Neural cell (in vitro differentiated cells): ENCODE results near the gene CERS3.

ENCODE experiments used
- CTCF ChIP-seq: fragments of 450-650 bp; IDR thresholded peaks from 2 replicates; pipeline ENCODE4 v1.5.1; 2014; ENCODE audit warnings: antibody characterized with exemption, mild to moderate bottlenecking, moderate library complexity; ENCODE audit not compliant: poor library complexity, severe bottlenecking
- EZH2 ChIP-seq: fragments of 200-600, 300-800 bp; shearing (Covaris generic), sonication (generic); IDR thresholded peaks from 2 replicates; pipeline ENCODE4 v1.6.1; 2014; ENCODE audit warnings: antibody characterized with exemption, low read length, borderline replicate concordance, mild to moderate bottlenecking; ENCODE audit not compliant: insufficient read depth, poor library complexity, severe bottlenecking
- MXI1 ChIP-seq: fragments of 450-650 bp; conservative IDR thresholded peaks from 2 replicates; pipeline ENCODE4 v1.6.1; 2014; ENCODE audit warnings: antibody characterized with exemption, mild to moderate bottlenecking; ENCODE audit not compliant: poor library complexity, severe bottlenecking
- POLR2AphosphoS5 ChIP-seq: IDR thresholded peaks from 2 replicates; pipeline ENCODE4 v1.6.1; 2012
- REST ChIP-seq: IDR thresholded peaks from 2 replicates; pipeline ENCODE4 v1.6.1; 2012; ENCODE audit warnings: borderline replicate concordance
- SMC3 ChIP-seq: fragments of 450-650 bp; conservative IDR thresholded peaks from 2 replicates; pipeline ENCODE4 v1.6.1; 2014; ENCODE audit warnings: antibody characterized with exemption, mild to moderate bottlenecking, moderate library complexity; ENCODE audit not compliant: poor library complexity
- TAF1 ChIP-seq: IDR thresholded peaks from 2 replicates; pipeline ENCODE4 v1.6.1; 2012; ENCODE audit warnings: low read depth

DNA sequence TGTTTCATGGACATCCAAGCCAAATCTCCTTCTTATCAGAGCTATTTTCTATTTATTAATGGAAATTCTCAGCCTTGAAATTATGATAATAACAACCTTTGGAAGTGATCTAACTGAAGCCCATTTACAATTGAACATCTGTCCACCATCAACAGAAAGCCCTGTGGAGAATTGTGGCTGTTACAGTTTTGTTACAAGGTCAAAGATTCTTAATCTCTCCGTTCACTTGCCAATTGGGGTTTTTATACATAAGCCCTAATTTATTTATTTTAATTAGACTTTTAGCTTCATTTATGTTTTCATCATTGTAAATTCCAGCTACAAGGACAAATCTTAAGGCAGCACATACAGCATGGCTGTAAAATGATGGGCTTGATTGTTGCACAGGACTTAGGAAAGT is 3.3 kb downstream of the CERS3 start:
- TF ChIP-seq REST (no peak), CTCF (no peak), MXI1 (no peak), TAF1 (no peak), EZH2 (no peak), POLR2AphosphoS5 (no peak), SMC3 (no peak)
